Spleen (tissue), 7 donors: Measurements from ENCODE around the gene CELA2A.
"Not testable (repeated sequence)": the region's sequence is repeated elsewhere in the genome, so short reads cannot be mapped to it uniquely, and the experiment has no call there.

ENCODE experiments used
- CTCF ChIP-seq, 11 experiments: fragments of 200-600 bp in 7 of 11; fragments of 450-650 bp in 4 of 11; sonication (generic) in 4 of 11; IDR thresholded peaks in 8 of 11; conservative IDR thresholded peaks in 3 of 11; 1 replicate in 7 of 11; 2 replicates in 4 of 11; pipeline versions ENCODE4 v1.4.0 to v1.8.0; 2016 to 2021; ENCODE audit warnings: antibody characterized with exemption in 11 of 11, inconsistent platforms in 4 of 11, mild to moderate bottlenecking in 1 of 11
- POLR2A ChIP-seq, 3 donors: fragments of 450-650 bp; IDR thresholded peaks; one replicate each; pipeline ENCODE4 v1.5.1; 2017; ENCODE audit warnings: antibody characterized with exemption in 3 of 3, mild to moderate bottlenecking in 1 of 3
- donor health status: DM: no; HTN: no; CAD: no; lungs with moderate emphysema.
- donor health status: DM: no; HTN: no; CAD: no.
- donor health status: DM: no; HTN: no; CAD: no.

GRCh38 chr1:15428252-15428651, 28.3 kb upstream of the CELA2A start:
- not testable (repeated sequence) for TF ChIP-seq CTCF (IDR thresholded peaks at IDR 0.05 in 8 of 11, conservative IDR thresholded peaks at IDR 0.05 in 3 of 11); POLR2A (IDR thresholded peaks at IDR 0.05)
